ENCODE data around the gene LINGO4.

The LINGO4 gene

GRCh38 chr1:151809290-151809984 lies 4.2 kb upstream of the LINGO4 start:
- Histone ChIP-seq H3K36me3 (ENCODE audit: insufficient read depth, low read depth, low read length) (no peaks in the 10 kb centered on the region), H3K4me3 (ENCODE audit: low read length) (no peak overlapping the region), H3K4me1 (ENCODE audit: insufficient read depth, low read length) (peaks cover 11% of the 10 kb centered on the region), H3K27me3 (ENCODE audit: insufficient read depth, low read length) (no peaks in the 10 kb centered on the region), H3K9me3 (ENCODE audit: insufficient read depth, low read depth, low read length) (no peaks in the 10 kb centered on the region), H3K27ac (ENCODE audit: low read length) (no peak overlapping the region), H3K9ac (ENCODE audit: low read depth, low read length) (peak overlapping the region; percentile 32; the same call in 1 of the 2 replicates)

GRCh38 chr1:151807766-151808165 lies 2.5 kb upstream of the LINGO4 start:
- Histone ChIP-seq H3K9ac (ENCODE audit: low read depth, low read length) (no peak overlapping the region), H3K4me3 (ENCODE audit: low read length) (no peak overlapping the region), H3K9me3 (ENCODE audit: insufficient read depth, low read depth, low read length) (no peaks in the 10 kb centered on the region), H3K27ac (ENCODE audit: low read length) (no peak overlapping the region), H3K4me1 (ENCODE audit: insufficient read depth, low read length) (peaks cover 11% of the 10 kb centered on the region), H3K36me3 (ENCODE audit: insufficient read depth, low read depth, low read length) (no peaks in the 10 kb centered on the region), H3K27me3 (ENCODE audit: insufficient read depth, low read length) (no peaks in the 10 kb centered on the region)

- no peak overlapping the region for H3K4me3 ChIP-seq (ENCODE audit: low read length)
- H3K9me3 ChIP-seq (ENCODE audit: insufficient read depth, low read depth, low read length), result no peaks in the 10 kb centered on the region
- no peak overlapping the region for H3K27ac ChIP-seq (ENCODE audit: low read length)
- H3K36me3 ChIP-seq (ENCODE audit: insufficient read depth, low read depth, low read length), result no peaks in the 10 kb centered on the region
- H3K4me1 ChIP-seq (ENCODE audit: insufficient read depth, low read length), result peaks cover 11% of the 10 kb centered on the region
- H3K27me3 ChIP-seq (ENCODE audit: insufficient read depth, low read length), result no peaks in the 10 kb centered on the region
- no peak overlapping the region for H3K9ac ChIP-seq (ENCODE audit: low read depth, low read length)
Measured at GRCh38 chr1:151807131-151807530, 1.9 kb upstream of the LINGO4 start.

- no peak overlapping the region for H3K27ac ChIP-seq (ENCODE audit: low read length)
- no peaks in the 10 kb centered on the region for H3K36me3 ChIP-seq (ENCODE audit: insufficient read depth, low read depth, low read length)
- H3K9me3 ChIP-seq (ENCODE audit: insufficient read depth, low read depth, low read length), result no peaks in the 10 kb centered on the region
- peaks cover 11% of the 10 kb centered on the region for H3K4me1 ChIP-seq (ENCODE audit: insufficient read depth, low read length)
- no peak overlapping the region for H3K9ac ChIP-seq (ENCODE audit: low read depth, low read length)
- no peaks in the 10 kb centered on the region for H3K27me3 ChIP-seq (ENCODE audit: insufficient read depth, low read length)
- no peak overlapping the region for H3K4me3 ChIP-seq (ENCODE audit: low read length)
Measured at GRCh38 chr1:151806170-151806569, 951 bp upstream of the LINGO4 start.

DNA sequence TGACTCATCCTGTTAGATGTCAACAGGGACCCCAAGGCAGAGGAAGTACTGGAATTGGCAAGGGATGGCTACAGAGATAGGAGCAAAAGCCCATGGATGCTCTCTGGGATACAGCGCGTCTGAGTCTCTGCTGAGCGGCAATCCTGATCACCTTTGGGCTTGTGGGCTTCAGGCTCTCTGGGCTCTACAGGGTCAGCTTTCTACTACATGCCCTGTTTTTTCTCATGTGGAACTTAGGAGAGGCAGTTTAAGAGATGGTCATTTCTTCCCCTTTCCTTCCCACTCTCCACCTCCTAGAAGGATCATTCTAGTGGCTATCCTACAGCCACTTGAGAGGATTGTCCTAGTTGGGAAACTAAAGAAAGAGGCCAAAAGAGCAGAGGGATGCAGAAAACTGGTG lies 1.3 kb downstream of the LINGO4 start:
- Histone ChIP-seq H3K27me3 (ENCODE audit: insufficient read depth, low read length) (no peaks in the 10 kb centered on the region), H3K27ac (ENCODE audit: low read length) (no peak overlapping the region), H3K36me3 (ENCODE audit: insufficient read depth, low read depth, low read length) (no peaks in the 10 kb centered on the region), H3K9me3 (ENCODE audit: insufficient read depth, low read depth, low read length) (no peaks in the 10 kb centered on the region), H3K4me3 (ENCODE audit: low read length) (no peak overlapping the region), H3K9ac (ENCODE audit: low read depth, low read length) (no peak overlapping the region), H3K4me1 (ENCODE audit: insufficient read depth, low read length) (no peaks in the 10 kb centered on the region)

- no peaks in the 10 kb centered on the region for H3K9me3 ChIP-seq (ENCODE audit: insufficient read depth, low read depth, low read length)
- H3K27ac ChIP-seq (ENCODE audit: low read length), result no peak overlapping the region
- H3K27me3 ChIP-seq (ENCODE audit: insufficient read depth, low read length), result no peaks in the 10 kb centered on the region
- H3K4me1 ChIP-seq (ENCODE audit: insufficient read depth, low read length), result no peaks in the 10 kb centered on the region
- H3K4me3 ChIP-seq (ENCODE audit: low read length), result no peak overlapping the region
- no peak overlapping the region for H3K9ac ChIP-seq (ENCODE audit: low read depth, low read length)
- H3K36me3 ChIP-seq (ENCODE audit: insufficient read depth, low read depth, low read length), result no peaks in the 10 kb centered on the region
Measured at GRCh38 chr1:151803164-151803563, 2.1 kb downstream of the LINGO4 start.

GRCh38 chr1:151802372-151802771 lies 2.8 kb downstream of the LINGO4 start:
- Histone ChIP-seq H3K9me3 (ENCODE audit: insufficient read depth, low read depth, low read length) (no peaks in the 10 kb centered on the region), H3K36me3 (ENCODE audit: insufficient read depth, low read depth, low read length) (no peaks in the 10 kb centered on the region), H3K27ac (ENCODE audit: low read length) (no peak overlapping the region), H3K9ac (ENCODE audit: low read depth, low read length) (no peak overlapping the region), H3K4me1 (ENCODE audit: insufficient read depth, low read length) (no peaks in the 10 kb centered on the region), H3K4me3 (ENCODE audit: low read length) (no peak overlapping the region), H3K27me3 (ENCODE audit: insufficient read depth, low read length) (no peaks in the 10 kb centered on the region)

GRCh38 chr1:151801846-151802245 lies 3.4 kb downstream of the LINGO4 start:
- H3K4me1 ChIP-seq (ENCODE audit: insufficient read depth, low read length), result no peaks in the 10 kb centered on the region
- no peak overlapping the region for H3K27ac ChIP-seq (ENCODE audit: low read length)
- H3K27me3 ChIP-seq (ENCODE audit: insufficient read depth, low read length), result no peaks in the 10 kb centered on the region
- H3K4me3 ChIP-seq (ENCODE audit: low read length), result no peak overlapping the region
- H3K9ac ChIP-seq (ENCODE audit: low read depth, low read length), result no peak overlapping the region
- no peaks in the 10 kb centered on the region for H3K9me3 ChIP-seq (ENCODE audit: insufficient read depth, low read depth, low read length)
- H3K36me3 ChIP-seq (ENCODE audit: insufficient read depth, low read depth, low read length), result no peaks in the 10 kb centered on the region

GRCh38 chr1:151801310-151801820 lies 3.9 kb downstream of the LINGO4 start:
- no peak overlapping the region for H3K9ac ChIP-seq (ENCODE audit: low read depth, low read length)
- no peak overlapping the region for H3K4me3 ChIP-seq (ENCODE audit: low read length)
- no peaks in the 10 kb centered on the region for H3K4me1 ChIP-seq (ENCODE audit: insufficient read depth, low read length)
- H3K9me3 ChIP-seq (ENCODE audit: insufficient read depth, low read depth, low read length), result no peaks in the 10 kb centered on the region
- H3K27me3 ChIP-seq (ENCODE audit: insufficient read depth, low read length), result no peaks in the 10 kb centered on the region
- H3K36me3 ChIP-seq (ENCODE audit: insufficient read depth, low read depth, low read length), result no peaks in the 10 kb centered on the region
- no peak overlapping the region for H3K27ac ChIP-seq (ENCODE audit: low read length)

DNA sequence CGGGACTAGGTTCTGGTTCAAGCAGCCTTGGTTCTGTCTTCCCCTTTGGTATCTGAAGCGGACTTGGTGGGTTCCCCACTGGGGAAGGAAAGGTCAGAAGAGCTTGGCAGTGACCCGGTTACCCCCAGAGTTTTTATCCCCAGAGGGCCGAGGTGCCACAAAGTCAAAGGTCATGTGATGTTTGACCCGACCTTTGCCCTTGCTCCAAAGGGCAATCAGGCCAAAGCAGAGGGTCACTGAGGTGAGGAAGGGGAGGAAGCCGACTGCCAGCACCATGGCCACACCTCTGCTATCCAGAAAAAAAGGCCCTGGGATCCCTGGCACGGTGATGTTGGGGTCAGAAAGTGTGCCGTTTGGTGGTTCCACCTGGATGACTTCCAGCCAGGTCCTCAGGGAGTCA lies 4.4 kb downstream of the LINGO4 start:
- no peaks in the 10 kb centered on the region for H3K36me3 ChIP-seq (ENCODE audit: insufficient read depth, low read depth, low read length)
- no peaks in the 10 kb centered on the region for H3K4me1 ChIP-seq (ENCODE audit: insufficient read depth, low read length)
- H3K27ac ChIP-seq (ENCODE audit: low read length), result no peak overlapping the region
- no peaks in the 10 kb centered on the region for H3K9me3 ChIP-seq (ENCODE audit: insufficient read depth, low read depth, low read length)
- no peak overlapping the region for H3K9ac ChIP-seq (ENCODE audit: low read depth, low read length)
- no peaks in the 10 kb centered on the region for H3K27me3 ChIP-seq (ENCODE audit: insufficient read depth, low read length)
- H3K4me3 ChIP-seq (ENCODE audit: low read length), result no peak overlapping the region

GRCh38 chr1:151799179-151800022 lies 5.8 kb downstream of the LINGO4 start:
- Histone ChIP-seq H3K4me1 (ENCODE audit: insufficient read depth, low read length) (no peaks in the 10 kb centered on the region), H3K4me3 (ENCODE audit: low read length) (no peak overlapping the region), H3K27me3 (ENCODE audit: insufficient read depth, low read length) (no peaks in the 10 kb centered on the region), H3K27ac (ENCODE audit: low read length) (no peak overlapping the region), H3K36me3 (ENCODE audit: insufficient read depth, low read depth, low read length) (no peaks in the 10 kb centered on the region), H3K9ac (ENCODE audit: low read depth, low read length) (peak overlapping the region; percentile 10; the same call in 1 of the 2 replicates), H3K9me3 (ENCODE audit: insufficient read depth, low read depth, low read length) (no peaks in the 10 kb centered on the region)

- Histone ChIP-seq H3K9me3 (ENCODE audit: insufficient read depth, low read depth, low read length) (no peaks in the 10 kb centered on the region), H3K9ac (ENCODE audit: low read depth, low read length) (peak overlapping the region; percentile 10; the same call in 1 of the 2 replicates), H3K27ac (ENCODE audit: low read length) (no peak overlapping the region), H3K36me3 (ENCODE audit: insufficient read depth, low read depth, low read length) (no peaks in the 10 kb centered on the region), H3K4me3 (ENCODE audit: low read length) (no peak overlapping the region), H3K4me1 (ENCODE audit: insufficient read depth, low read length) (no peaks in the 10 kb centered on the region), H3K27me3 (ENCODE audit: insufficient read depth, low read length) (no peaks in the 10 kb centered on the region)
Measured at GRCh38 chr1:151798571-151798970, 6.6 kb downstream of the LINGO4 start.
